Right hindlimb (tissue), 1 donor: ENCODE data around the gene RCAN2.

ENCODE experiments used
- DNase-seq: peaks from one replicate; pipeline ENCODE4 v3.0.0-alpha.2; 2018

The RCAN2 gene

GRCh38 chr6:46248143-46248542 lies 243.1 kb downstream of the RCAN2 start:
- no peak for DNase-seq

DNA sequence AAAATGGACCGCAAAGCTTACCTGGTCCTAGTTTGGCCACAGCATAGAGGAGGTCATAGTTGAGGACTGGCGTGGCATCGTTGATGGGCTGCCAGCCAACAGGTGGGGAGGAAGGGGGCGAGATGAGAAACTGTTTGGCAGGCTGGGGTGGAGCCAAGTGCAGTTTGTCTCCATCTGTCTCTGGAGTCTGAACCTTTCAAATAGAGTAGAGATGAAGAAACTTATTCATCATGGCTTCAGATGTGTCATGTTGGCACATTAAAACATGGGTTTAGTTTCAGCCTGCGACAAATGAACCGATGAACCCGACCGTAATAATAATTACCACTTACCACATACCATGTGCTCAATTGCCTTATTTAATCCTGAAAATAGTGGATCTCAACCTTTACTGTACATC lies 244.5 kb downstream of the RCAN2 start:
- no peak for DNase-seq

DNA sequence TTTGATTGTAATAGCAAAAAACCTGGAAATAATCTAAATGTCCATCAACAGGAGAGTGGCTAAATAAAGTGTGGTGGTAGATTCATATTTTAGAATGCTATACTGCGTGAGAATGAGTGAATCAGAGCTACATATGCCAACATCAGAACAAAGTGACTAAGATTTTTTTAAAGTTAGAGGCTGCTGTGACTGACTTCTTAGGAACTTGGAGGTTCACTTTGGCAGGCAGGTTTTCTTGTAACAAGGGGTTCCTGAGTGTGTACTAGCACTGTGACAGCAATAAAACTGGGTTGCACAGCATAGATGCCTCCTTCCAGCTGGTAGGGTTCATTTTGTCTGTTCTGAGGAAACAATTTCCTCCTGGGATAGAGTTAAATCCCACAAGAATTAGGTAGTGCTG lies 245.2 kb downstream of the RCAN2 start:
- no peak for DNase-seq

- no peak for DNase-seq
These were observed 246.6 kb downstream of the RCAN2 start for GRCh38 chr6:46244670-46245069.

GRCh38 chr6:46243754-46244153 lies 247.5 kb downstream of the RCAN2 start:
- DNase-seq = no peak

DNA sequence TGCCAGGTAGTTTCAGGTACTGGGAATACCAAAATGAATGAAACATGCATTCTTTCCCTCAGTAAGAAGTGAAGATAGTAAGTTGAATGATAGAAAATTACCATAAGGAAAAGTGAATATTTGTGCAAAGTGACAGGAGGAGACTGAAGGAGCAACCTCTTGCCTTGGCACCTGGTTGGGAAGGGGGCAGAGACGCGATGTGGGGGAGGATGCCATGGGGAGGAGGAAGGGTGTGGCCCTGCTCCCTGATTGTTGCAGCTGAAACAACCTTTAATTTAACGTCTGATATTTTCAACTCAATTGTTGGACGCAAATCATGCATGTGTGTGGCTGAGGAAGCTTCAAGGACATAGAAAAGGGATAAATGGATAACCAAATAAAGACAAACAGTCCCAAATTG lies 248.3 kb downstream of the RCAN2 start:
- no peak for DNase-seq

DNA sequence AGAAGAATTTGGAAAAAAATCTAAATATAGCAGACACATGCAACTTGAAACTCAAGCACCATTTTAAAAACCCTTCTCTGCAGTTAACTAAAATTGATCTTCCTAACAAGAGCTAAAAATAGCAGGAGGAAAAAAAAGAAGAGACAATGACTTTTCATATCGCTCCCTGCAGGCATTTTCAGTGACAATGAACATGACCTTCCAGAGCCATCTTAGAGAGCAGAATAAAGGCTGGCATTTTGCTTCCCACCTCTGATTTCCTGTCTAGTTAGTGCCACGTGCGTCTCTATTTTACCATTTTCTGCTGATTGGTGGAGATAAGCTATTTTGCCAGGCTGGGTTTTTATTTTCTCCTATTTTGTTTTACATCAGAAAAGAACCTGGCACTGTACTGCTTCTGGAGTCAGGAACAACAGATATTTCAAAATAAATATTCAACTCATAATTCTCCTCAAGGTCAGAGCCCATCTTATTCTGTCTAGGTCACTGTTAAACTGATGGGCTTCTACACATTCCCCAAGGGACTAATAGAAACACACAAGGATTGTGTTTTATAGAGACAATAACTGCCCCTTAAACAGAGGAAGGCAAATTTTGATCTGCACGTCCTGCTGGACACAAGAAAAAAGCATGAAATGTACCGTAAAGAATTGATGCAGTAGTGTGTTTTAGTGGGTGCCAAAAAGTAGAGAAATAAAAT lies 250.2 kb downstream of the RCAN2 start:
- DNase-seq = no peak

GRCh38 chr6:46236752-46237151 lies 254.5 kb downstream of the RCAN2 start:
- no peak for DNase-seq

DNA sequence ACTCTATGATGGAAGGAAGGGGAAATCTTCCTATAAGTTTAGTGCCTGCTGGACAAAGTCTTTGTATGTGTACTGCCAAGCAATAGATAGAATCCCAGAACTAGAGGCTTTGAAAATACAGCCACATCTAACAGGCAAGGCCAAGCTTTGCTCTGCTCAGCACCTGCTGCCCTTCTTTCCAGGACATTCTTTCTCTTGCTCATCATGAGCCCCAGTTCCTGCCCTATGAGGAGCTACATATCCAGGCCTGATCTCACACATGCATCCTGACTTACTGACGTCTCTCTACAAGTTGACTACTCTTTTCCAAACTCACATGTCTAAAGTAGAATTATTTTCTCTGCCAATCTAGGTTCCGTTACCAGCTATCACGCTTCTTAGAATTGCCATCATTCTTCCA lies 256.0 kb downstream of the RCAN2 start:
- DNase-seq = no peak

GRCh38 chr6:46234700-46235099 lies 256.5 kb downstream of the RCAN2 start:
- DNase-seq = no peak

GRCh38 chr6:46234156-46234556 lies 257.1 kb downstream of the RCAN2 start:
- DNase-seq = peak; percentile 29

DNA sequence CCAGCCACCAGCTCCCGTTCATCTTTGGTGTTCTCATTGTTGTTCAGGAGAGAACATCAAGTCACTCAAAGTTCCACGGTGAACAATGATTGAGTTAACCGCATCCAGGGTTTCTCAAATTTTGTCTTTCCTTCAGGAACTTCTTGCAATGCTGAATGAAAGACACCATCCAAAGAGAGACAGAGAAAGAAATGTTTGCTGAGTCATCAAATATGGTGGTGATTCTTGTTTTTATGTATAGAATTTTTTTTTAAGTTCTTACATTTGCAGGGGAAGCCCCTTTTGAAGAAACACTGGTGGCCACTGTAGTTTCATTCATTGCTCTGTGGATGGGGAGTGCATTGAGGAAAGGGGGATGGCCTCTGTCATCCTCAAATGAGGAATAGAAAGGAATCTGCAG lies 258.1 kb downstream of the RCAN2 start:
- DNase-seq = no peak

- DNase-seq = no peak
These were observed 269.0 kb downstream of the RCAN2 start for GRCh38 chr6:46222286-46222685.

- DNase-seq = no peak
These were observed 269.9 kb downstream of the RCAN2 start for GRCh38 chr6:46221222-46221793.

DNA sequence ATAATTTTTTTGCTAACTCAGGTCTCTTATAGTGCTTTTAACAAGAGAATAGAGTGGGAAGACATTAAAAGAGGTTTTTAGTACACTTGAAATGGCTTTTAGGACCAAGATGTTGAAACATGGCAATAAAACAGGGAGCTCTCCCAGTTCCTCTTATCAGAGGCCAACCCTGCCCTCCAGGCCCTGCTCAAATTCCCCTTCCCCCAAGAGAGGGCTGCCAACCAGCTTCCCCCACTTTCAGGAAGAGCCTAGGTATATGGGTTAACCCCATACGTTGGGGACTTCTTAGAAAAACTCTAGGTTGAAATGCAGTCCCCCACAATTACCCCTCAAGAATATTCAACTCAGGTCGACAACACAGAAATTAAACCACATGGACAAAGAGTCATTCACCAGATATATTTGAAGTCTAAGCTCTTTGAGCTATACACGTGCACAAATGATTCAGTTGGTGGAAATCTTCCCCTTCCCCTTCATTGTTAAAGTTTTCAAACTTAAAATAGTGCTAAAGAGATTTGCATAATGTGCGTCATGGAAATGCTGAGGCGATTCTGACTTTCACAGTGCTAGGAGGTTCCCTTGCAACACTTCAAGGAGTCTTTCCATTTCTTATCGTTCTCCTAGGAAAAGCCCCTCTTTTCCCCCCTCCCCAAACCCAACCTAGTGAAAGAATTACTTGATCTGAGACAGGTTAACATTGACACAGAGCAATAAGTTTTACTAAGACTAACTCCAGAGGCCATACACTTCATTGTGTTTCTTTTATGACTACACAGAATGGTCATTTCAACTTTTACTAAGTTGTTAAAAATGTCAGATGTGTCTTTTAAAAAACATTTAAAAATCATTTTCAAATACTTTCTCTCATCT lies 270.7 kb downstream of the RCAN2 start:
- no peak for DNase-seq

- no peak for DNase-seq
These were observed 271.6 kb downstream of the RCAN2 start for GRCh38 chr6:46219661-46220060.

- no peak for DNase-seq
These were observed 272.8 kb downstream of the RCAN2 start for GRCh38 chr6:46218457-46218856.

DNA sequence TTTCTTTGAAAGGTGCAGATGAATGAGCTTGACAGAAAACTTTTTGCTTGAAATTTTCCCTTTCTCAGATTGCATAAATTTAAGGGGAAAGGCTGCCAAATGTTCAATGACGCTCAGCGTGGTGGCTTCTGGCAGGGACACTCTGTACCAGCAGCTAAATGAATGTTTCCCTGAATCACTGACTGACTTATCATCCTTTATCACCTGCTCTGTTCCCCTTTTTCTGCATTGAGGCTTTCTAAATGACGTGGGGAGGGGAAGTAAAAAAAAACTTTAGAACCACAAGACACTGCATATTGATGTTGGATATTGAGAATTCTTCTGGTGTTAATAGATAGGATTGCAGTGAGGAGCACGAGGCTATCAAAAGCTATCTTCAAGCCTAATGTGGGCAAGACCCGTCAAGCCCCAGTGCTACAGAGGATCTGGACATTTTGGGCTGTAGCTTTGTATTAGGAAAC lies 273.5 kb downstream of the RCAN2 start:
- DNase-seq = no peak

DNA sequence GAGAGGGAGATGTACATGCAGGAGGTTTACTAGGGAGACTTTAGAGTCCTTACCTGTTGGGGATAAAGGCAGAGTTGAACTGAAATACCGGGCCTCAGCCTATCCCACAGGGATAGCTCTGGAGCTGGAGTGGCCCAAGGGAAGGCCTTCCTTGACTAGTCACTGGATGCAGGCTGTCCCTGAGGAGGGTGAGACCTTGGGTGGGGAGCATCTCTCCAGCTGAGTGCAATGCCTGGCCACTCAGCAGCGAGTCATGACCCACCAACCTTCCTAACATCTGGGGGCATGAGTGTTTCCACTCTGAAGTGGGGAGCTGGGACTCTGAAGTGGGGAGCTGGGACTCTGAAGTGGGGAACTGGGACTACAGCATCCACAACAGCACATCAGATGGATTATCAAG lies 274.4 kb downstream of the RCAN2 start:
- no peak for DNase-seq

DNA sequence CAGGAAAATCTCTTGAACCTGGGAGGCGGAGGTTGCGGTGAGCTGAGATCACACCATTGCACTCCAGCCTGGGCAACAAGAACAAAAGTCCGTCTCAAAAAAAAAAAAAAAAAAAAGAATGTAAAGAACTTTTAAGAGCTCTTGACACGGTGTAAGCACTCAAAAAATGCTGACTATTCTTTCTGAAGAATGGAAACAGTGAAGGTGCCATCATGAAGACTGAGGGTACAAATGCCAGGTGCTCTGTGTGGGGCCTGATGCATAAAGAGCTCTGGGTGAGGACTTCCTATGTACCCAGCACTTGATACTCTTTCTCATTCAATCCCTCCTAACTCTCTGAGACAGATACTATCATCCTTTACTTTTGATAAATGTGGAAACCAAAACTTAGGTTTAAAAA lies 275.5 kb downstream of the RCAN2 start:
- DNase-seq = no peak

DNA sequence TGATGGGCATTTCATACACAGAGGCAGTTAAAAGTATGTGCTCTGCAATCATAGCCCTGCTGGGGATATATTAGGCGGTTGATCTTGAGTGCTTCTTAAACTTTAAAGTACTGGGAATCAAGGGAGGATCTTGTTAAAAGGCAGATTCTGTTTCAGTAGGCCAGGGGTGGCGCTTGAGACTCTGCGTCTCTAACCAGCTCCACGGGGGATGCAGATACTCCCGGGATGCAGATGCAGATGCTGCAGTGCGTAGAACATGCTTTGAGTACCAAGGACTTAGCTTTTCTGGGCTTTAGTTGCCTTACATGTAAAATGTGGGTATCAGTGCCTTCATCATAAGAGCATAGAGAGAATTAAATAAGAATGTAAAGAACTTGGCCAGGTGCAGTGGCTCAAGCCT lies 276.0 kb downstream of the RCAN2 start:
- no peak for DNase-seq

- DNase-seq = no peak
These were observed 279.3 kb downstream of the RCAN2 start for GRCh38 chr6:46211917-46212316.

DNA sequence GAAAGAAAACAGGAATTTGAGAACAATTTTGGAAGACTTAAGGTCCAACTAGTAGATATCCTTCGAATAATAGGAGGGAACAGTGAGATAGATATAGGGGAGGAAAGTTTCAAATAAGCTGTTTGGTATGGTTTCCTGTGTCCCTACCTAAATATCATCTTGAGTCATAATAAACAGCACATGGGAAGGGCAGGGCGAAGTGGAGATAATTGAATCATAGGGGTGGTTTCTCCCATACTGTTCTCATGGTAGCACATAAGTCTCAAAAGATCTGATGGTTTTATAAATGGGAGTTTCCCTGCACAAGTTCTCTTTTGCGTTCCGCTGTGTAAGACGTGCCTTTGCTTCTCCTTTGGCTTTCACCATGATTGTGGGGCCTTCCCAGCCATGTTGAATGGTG lies 281.0 kb downstream of the RCAN2 start:
- DNase-seq = no peak

DNA sequence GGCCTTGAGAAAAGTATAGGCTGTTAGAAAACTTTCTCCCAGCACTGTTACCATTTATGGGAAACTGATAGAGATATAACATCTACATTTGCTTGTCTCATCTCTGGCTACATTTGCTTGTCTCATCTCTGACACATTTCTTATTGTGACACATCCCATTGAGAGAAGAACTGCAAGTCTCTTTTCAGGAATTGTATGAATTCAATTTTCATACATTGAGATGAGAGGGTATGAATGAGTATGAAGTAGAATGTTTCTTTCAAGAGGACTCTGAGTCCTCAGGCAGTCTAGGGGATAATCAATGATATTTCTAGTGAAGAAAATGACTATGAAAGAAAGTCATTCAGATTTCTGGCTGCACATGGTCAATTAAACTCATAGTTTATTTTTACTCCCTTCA lies 282.9 kb downstream of the RCAN2 start:
- no peak for DNase-seq
